ENCODE data around the gene CLRN2. TPM values are rescaled to one million over a fixed set of nuclear protein-coding genes. Genes with fewer than 3 reads are reported as not detected.
A peak's percentile ranks its signal among the peaks of the same experiment; 100 is the strongest.

CLRN2 gene
- total and polyA plus RNA-seq, 9 of the 15 experiments (the other 6 are each of a cell fraction or from before 2014, with no cell fraction given): not detected

DNA sequence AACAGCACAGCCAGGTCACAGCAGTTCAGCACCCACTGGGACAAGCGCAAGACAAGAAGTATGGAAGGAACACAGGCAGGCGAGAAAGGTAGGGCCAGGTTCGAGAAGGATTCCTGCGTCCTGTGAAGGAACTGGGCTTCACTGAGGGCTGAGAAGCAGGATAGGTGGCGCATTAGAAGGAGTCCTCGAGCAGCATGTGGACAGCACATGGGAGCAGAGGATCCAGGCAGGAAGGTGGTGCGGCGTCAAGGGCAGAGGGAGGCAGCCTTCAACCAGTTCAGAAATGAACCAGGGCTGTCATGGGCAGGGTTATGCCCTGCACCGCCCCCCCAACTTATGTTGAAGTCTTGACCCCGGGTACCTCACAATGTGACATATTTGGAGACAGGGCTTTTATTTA lies 31.3 kb downstream of the CLRN2 start (continued):
- TF ChIP-seq, protein P1, sequence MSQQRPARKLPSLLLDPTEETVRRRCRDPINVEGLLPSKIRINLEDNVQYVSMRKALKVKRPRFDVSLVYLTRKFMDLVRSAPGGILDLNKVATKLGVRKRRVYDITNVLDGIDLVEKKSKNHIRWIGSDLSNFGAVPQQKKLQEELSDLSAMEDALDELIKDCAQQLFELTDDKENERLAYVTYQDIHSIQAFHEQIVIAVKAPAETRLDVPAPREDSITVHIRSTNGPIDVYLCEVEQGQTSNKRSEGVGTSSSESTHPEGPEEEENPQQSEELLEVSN (IDR thresholded peaks at IDR 0.05; ENCODE audit: borderline replicate concordance in 1 of 2, extremely low read depth in 1 of 2, insufficient read depth in 1 of 2, insufficient read length in 1 of 2, low read depth in 1 of 2, low read length in 1 of 2, poor library complexity in 1 of 2, severe bottlenecking in 1 of 2): peak in 1 of 2 experiments; percentile 66
- TF ChIP-seq RAD51 (IDR thresholded peaks at IDR 0.05; ENCODE audit: borderline replicate concordance, low read depth): no peak

DNA sequence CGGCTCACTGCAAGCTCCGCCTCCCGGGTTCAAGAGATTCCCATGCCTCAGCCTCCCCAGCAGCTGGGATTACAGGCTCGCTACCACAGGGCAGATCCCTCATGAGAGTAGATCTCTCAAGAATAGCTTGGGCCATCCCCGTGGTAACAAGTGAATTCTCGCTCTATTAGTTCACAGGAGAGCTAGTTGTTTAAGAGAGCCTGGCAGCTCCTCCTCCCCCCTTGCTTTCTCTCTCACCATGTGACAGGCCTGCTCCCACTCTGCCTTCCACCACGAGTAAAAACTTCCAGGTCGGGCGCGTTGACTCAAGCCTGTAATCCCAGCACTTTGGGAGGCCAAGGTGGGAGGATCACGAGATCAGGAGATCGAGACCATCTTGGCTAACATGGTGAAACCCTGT lies 31.7 kb downstream of the CLRN2 start:
- no peak for ATAC-seq
- Histone ChIP-seq H3K27ac (ENCODE audit: extremely low read depth, low read depth, low read length) (no peak overlapping the region), H3K27me3 (ENCODE audit: control insufficient read depth in 2 of 2, insufficient read depth in 2 of 2, low read length in 2 of 2) (no peaks in the 10 kb centered on the region; a peak in 1 of 5 replicates), H4K20me1 (replicated peaks; ENCODE audit: control insufficient read depth, insufficient read depth, low read length) (no peaks in the 10 kb centered on the region), H3K36me3 (ENCODE audit: control insufficient read depth, insufficient read depth, low read length) (no peaks in the 10 kb centered on the region), H2AFZ (ENCODE audit: low read depth, low read length) (no peak overlapping the region), H3K4me1 (replicated peaks in 1 of 2; ENCODE audit: control insufficient read depth in 2 of 2, insufficient read depth in 2 of 2, low read length in 2 of 2) (peaks cover 0 to 5% of the 10 kb centered on the region in 2 experiments; a peak in 4 of 5 replicates), H3K9ac (ENCODE audit: insufficient read depth in 1 of 2, low read depth in 2 of 2, low read length in 2 of 2) (no peak overlapping the region; a peak in 1 of 4 replicates), H3K9me3 (replicated peaks; ENCODE audit: control insufficient read depth, insufficient read depth, low read depth, low read length) (no peaks in the 10 kb centered on the region; the same call in 1 of the 2 replicates), H3K79me2 (ENCODE audit: control insufficient read depth, insufficient read depth, low read length) (no peaks in the 10 kb centered on the region), H3K4me3 (no peak overlapping the region), H3K4me2 (ENCODE audit: insufficient read depth, low read length) (no peak overlapping the region), H3K9me1 (ENCODE audit: control insufficient read depth, insufficient read depth, low read length) (no peaks in the 10 kb centered on the region)
- BruUV-seq (replicated peaks): no TSS peak
- in situ Hi-C loops (cut with MboI): loop anchor here (10.0 to 25.0 kb wide), 2 partner anchors 248 to 1041 kb away; no protein-coding TSS in a partner anchor
- intact Hi-C loops (cut with micrococcal nuclease): loop anchor here (10.0 kb wide), 1 partner anchor 478 kb away; the partner anchor contains the start of gene LCORL
- ChIA-PET CTCF (ENCODE audit: low intra/inter-chr PET ratio) (interaction anchor here (0.6 kb wide), 1 partner anchor 9 kb away, joined by 4 read pairs; no protein-coding TSS in a partner anchor), POLR2A (no interaction called here)
- DNase-seq (ENCODE audit: extremely low read depth in 1 of 4, low spot score in 3 of 4): no peak
- TF ChIP-seq ZNF408 (CRISPR knock-in tag; IDR thresholded peaks at IDR 0.05; ENCODE audit: low read depth) (no peak), STAG1 (CRISPR knock-in tag; IDR thresholded peaks at IDR 0.05; ENCODE audit: borderline replicate concordance) (no peak), CEBPB (tag; IDR thresholded peaks at IDR 0.05) (no peak), KLF1 (tag; IDR thresholded peaks at IDR 0.05) (no peak), E2F3 (CRISPR knock-in tag; IDR thresholded peaks at IDR 0.05) (no peak), CHCHD3 (CRISPR knock-in tag; IDR thresholded peaks at IDR 0.05) (no peak), ZNF24 (IDR thresholded peaks at IDR 0.05) (no peak), ZFPM2 (CRISPR knock-in tag; IDR thresholded peaks at IDR 0.05) (no peak), NR2F6 (CRISPR knock-in tag; IDR thresholded peaks at IDR 0.05) (no peak), MTA3 (IDR thresholded peaks at IDR 0.05; ENCODE audit: borderline replicate concordance) (no peak)
- TF ChIP-seq, protein P2, sequence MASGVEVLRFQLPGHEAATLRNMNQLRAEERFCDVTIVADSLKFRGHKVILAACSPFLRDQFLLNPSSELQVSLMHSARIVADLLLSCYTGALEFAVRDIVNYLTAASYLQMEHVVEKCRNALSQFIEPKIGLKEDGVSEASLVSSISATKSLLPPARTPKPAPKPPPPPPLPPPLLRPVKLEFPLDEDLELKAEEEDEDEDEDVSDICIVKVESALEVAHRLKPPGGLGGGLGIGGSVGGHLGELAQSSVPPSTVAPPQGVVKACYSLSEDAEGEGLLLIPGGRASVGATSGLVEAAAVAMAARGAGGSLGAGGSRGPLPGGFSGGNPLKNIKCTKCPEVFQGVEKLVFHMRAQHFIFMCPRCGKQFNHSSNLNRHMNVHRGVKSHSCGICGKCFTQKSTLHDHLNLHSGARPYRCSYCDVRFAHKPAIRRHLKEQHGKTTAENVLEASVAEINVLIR (CRISPR knock-in tag; IDR thresholded peaks at IDR 0.05): no peak
- FAIRE-seq: no peak
- WGBS (ENCODE audit: insufficient coverage, low coverage, missing lambda C conversion rate): 41% methylated on average over 11 of the region's 12 CpGs

Data from K562 (cell line).